HG03039 (cell line): ENCODE data around the gene FRMD3.

ENCODE experiments used
- ATAC-seq: cut with Tn5 transposase; IDR thresholded peaks from one replicate; pipeline ENCODE4 v1.9.1; 2021; ENCODE audit warnings: mild to moderate bottlenecking, moderate library complexity; ENCODE audit not compliant: unreplicated experiment

FRMD3 gene

DNA sequence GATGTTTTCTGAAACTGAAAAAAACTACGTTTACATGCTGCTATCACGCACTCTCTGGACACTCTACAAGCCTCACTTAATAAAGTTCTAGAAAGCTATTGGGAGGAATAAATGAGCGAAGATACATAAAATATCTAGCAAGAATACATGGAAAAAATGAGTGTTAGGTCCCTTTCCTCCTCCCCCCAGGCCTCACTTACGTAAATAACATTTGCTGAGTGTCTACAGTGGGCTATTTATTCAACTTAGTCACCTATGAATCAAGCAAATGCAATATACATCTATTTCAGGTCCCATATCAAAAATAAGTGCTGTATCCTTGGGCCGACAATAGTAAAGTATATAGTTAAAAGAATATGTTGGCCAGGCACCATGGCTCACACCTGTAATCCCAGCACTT is 62.5 kb downstream of the FRMD3 start:
- no peak for ATAC-seq

DNA sequence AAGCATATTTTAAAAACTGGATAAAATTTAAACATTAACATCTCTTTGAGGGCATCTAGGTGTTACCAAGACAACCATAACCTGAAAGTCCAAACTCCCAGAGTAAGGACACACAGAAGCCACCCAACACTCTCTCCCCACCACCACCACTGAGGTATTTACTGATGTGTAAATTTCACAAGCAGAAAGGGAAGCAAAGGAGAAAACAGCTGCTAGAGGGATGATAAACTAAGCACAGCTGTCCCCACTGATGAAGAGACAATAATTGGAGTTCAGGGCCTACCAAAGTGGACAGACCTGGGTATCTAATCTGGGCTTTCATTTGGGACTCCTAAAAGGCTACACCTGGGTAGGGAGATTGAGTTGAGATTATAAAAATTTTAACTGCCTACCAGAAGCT is 63.6 kb downstream of the FRMD3 start:
- no peak for ATAC-seq

DNA sequence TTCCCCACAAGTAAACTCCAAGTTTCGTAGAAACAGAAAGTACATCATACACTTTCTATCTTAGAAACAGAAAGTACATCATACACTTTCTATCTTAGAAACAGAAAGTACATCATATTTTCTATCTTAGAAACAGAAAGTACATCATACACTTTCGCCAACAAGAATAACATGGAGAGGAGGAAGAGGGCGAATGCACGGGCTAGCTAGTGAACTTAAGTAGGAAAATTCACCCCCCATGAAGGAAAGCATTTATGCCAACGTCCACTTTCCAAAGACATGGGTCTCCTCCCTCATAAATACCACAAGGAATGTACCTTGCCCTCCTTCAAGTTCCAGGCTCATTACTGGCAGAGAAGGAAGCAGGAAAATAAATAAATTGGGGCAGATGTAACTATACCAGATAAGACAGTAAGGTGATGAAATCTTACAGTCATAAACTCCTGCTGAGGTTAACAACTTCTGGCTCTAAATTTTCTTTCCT is 64.7 kb downstream of the FRMD3 start:
- peak; percentile 88 for ATAC-seq

DNA sequence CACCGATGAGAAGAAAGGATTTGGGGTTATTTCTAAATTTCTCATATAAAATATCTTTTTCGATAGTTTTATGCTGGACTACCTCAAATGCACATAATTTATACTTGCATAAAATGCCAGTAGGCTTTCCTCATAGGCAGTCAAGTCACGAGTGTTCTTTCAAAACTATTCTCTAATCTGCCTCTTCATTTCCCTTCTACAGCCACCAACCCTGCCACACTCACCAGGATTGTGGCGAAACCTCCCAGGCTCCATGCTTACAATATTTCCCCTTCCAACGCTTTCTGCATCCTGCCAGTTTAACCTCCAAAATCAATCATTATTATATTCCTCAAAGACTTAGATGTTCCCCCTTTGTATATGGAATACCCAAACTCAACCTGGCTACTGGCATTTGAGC is 65.4 kb downstream of the FRMD3 start:
- no peak for ATAC-seq

DNA sequence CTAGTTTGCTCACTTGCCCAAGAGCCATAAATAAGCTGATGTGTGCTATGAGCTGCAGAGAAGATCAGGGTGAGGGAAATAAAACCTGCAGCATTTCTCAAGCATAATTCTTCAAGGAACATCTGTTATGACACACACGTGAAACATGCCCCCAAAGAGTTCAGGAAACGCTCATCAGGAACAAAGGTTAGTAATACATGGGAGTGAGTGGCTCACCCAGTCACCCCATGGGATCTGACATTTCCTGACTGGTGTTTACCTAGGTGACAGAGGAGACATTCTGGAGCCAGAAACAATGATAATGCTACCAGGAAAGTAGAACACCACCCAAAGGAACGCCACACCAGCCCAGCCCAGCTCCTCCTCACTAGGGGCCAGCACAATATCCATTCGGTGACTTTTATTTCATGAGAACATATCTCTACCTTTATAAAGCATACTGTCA is 66.0 kb downstream of the FRMD3 start:
- no peak for ATAC-seq

DNA sequence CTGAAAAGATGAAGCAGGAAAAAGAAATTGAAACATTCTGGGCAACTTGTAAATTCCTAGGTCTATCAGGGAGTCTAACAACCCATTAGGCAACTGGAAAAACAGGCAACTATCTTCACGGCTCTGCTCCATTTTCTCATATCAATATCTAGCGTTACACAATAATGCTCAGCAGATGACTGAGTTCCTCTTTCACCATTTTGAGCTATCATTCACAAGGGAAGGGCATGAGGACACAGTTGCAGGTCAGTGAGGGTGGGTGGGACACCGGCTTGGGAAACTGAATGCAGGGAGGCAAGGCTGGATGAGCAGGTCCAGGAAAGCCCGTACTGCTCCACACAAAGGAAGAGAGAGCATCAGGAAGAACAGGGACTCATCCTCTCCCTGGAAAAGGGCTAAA is 67.0 kb downstream of the FRMD3 start:
- no peak for ATAC-seq

DNA sequence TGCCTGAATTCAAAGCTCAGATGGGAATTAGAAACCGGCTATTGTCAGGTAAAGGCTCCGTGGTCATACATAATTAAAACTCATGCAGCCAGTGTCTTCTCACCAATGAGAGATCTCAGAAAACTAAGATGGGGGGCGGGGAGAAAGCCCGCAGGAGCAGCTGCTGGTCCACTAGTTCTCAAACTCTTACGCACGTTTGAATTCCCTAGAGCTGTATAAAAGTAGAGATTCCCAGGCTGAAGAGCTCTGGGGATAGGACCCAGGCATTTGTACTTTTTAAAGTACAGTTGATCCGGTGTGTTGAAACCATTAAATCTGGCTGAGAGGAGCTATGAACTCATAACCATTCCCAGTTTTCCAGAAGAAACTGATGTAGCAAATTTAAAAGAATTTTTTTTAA is 68.5 kb downstream of the FRMD3 start:
- ATAC-seq, result no peak

DNA sequence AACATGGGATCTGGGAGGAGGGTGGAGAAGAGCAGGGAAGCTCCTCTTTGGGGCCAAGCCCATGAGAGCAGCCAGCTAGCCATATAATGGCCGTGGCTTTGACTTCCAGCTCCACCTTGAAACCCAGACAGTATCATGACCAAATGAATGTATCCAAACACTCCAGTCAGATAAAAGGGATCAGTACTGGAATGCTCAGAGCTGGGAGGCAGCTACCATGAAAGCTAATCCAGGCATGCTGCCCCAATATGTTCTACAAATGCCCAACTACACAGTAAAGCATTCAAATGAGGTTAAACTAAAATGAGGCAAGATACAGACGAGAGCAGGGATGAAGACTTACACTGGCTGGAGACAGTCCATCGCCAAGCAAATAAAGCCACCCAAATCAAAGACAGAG is 69.4 kb downstream of the FRMD3 start:
- no peak for ATAC-seq

DNA sequence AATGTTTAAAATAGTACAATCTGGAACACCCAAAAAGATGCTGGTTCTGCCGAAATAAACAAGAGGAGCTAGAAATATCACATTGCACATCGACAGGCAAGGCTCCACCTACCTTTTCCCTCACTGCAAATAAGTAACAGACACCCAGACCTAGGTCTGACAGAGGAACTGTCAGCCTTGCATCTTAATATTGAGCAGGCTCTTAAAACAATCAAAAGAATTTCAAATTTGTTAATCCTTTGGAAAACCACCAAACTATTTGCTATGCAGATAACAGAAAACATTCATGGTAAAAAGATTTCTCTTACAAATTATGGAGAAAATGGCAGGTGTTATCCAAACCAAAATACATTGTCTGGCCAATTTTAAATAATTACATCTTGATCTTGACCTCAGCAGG is 71.3 kb downstream of the FRMD3 start:
- ATAC-seq, result no peak

DNA sequence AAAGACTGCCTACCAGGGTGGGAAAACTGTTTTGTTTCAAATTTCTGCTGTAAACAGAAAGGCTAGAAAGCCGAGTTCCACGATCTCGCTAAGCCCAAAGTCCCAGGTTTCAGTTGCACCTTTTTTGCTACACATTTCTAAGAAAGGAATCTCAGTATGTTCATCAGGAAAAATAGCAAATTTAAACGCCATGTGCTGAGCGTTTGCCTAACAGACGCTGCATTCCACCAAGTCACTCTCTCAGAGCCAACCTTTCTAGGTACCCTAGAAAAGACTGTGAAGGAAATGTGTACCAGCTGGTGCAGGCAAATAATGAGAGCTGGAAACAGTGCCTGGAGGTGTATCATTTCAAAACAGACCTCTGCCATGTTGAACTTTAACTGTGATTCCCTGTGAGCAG is 71.8 kb downstream of the FRMD3 start:
- ATAC-seq, result no peak

DNA sequence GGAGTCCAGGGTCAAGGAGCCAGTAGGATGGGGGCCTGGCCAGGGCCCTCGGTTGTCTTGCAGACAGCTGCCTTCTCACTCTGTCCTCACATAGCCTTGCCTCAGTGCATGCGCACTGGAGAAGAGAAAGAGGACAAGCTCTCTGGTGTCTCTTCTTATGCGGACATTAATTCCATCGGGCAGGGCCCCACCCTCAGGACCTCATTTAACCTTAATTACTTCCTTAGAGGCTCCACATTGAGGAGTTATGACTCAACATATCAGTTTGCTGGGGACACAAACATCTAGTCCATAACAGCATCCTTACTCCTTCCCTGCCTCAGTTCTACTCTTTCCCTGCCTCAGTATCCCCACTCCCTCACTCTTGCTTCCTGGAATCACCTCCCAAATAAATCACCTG is 78.4 kb downstream of the FRMD3 start:
- no peak for ATAC-seq

DNA sequence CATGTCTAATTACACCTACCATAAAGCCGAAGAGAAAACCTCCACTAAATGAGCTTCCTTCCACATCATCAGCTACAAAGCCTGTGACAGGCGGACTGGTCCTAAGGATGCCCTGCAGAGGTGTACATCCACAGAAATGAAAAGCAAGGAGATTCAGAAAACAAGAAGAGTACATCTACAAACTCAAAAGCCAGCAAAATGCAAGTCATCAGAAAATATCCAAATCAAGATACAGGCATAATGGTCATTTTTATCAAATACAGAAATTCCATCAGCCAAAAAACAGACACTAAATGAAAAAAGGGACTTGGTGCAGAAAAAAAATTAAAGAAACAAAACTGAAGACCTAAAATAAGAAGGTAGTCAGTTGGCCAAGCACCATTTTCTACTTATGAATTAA is 79.7 kb downstream of the FRMD3 start:
- no peak for ATAC-seq

DNA sequence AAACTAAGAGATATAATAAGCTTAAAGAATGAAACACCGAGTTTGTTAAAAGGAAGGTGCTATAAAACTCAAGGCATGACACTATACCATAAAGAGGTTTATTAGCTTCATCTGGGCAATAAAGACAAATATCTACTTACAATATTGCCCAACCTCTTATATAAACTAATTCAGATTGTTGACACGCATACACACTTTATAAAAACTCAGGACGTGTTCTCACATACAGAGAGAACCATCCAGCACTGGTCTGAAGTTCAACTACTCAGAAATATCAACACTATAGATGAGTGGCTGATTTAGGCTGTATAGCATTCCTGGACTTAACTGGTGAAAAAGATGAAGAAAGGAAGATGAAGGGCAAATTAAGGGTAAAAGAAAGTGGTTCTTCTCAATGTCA is 81.2 kb downstream of the FRMD3 start:
- no peak for ATAC-seq

DNA sequence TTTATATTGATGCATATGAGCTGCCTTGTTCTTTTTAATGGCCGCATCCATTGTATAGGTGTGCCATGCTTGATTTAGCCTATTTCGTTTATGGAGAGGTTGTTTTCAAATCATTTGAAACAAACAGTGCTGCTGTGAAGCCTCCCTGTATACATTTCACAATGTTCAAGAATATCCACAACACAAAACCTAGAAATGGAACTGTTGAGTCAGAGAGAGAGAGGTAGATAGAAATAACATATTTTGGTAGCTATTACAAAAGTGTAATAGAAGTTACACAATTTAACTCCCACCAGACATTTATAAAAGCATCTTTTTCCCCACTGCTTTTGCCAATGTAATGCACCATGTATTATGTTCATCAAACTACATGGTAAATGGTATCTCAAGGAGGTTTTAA is 82.0 kb downstream of the FRMD3 start:
- no peak for ATAC-seq

DNA sequence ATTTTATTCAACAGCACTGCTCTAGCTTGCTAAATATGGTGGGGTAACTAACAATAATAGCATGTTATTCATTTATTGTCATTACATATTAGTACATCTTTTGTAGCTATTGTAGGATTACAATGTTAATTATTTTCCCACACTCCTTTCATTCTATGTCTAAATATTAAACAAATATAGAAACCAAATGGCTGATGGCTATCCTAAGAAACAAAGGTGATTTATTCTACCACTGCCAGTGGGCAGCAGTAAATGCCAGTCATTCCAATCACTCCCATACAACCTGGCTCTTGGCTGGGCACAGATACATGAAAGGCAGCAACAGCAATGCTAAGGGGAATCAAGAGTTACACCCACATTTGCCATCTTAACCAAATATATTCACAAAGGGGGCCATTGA is 84.1 kb downstream of the FRMD3 start:
- ATAC-seq, result no peak

DNA sequence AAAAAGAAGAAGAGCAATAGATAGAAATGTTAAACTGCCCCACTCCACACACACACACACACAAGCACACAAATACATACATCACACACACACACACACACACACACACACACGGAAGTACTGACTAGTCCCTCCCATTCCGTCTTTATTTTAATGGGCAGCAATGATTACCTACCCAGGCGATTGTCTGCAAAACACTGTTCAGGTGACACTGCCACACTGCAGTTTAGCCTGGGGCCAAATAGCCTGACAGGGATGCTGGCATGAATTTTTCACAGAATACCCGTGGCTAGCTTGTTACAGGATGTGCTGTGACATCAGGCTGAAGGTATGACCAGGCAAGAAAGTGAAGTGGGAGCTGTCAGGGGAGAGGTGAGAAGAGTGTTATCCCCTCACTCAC is 86.9 kb downstream of the FRMD3 start:
- no peak for ATAC-seq

DNA sequence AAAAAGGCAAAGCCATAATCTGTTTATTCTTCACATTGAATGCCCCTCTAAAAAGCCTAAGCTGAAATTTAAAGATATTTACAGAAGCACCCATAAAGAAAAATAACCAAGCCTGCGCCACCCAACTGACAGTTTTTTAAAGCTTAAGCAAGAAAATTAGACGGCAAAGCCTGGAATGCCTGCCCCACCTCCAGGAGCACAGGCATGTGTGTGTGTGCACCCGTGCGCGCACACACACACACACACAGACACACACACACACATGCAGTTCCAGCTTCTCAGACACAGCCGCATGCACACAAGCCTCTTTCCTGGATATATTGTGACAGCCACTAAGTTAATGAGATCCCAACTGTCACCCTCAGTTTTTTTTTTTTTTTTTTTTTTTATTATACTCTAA is 88.2 kb downstream of the FRMD3 start:
- no peak for ATAC-seq

DNA sequence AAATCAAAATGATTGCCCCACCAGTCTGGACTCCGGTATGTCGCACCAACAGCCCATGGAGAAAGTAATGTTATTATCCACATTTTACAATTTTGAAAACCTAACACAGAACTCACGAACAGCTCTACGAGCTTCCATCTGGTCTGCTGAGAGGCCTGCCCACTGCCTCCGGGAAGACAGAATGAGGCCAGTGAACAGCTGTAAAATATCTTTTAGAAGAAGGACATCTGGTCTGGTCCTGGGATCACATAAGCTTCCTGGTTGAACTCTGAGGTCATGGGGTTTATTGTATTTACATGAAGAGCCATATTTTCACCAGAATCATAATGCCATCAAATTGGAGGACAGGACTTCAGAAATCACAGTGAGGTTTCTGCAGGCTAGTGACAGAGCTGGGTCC is 89.0 kb downstream of the FRMD3 start:
- no peak for ATAC-seq

DNA sequence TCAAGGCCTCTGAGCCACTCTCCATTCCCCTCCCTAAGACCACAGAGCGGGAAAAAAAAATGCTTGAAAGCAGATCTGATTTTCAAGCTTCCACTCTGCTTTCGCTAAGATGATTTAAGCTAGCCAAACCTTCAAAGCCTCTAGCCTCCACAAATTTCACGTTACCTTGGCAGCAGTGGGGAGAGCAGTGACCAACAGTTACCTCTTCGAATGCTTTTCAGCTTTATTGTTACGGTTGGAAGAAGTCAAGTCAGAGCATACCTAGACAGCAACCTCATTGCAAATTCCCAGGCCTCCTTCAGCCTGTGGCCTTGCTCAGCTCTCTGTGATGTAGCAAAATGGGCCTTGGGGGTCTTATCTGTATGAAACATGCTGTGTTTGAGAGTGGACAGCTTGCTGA is 89.6 kb downstream of the FRMD3 start:
- no peak for ATAC-seq

DNA sequence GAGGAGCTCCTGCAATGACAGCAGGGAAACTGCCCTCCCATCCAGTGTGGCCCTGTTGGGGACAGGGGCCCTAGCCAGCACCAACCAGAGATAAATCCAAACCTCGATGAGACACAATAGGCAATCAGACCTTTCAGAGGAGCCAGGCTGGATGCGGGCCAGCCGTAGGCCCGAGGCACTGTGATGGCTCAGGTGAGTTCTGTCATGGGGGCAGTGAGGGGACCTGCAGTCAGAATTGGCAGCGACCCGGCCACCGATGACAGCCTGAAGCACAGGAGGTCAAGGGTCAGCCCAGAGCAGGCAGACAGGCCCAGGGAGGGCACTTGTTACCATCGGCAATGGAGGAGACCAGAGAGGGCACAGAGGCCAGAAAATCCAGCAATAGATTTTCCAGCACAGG is 90.8 kb downstream of the FRMD3 start:
- ATAC-seq, result no peak

DNA sequence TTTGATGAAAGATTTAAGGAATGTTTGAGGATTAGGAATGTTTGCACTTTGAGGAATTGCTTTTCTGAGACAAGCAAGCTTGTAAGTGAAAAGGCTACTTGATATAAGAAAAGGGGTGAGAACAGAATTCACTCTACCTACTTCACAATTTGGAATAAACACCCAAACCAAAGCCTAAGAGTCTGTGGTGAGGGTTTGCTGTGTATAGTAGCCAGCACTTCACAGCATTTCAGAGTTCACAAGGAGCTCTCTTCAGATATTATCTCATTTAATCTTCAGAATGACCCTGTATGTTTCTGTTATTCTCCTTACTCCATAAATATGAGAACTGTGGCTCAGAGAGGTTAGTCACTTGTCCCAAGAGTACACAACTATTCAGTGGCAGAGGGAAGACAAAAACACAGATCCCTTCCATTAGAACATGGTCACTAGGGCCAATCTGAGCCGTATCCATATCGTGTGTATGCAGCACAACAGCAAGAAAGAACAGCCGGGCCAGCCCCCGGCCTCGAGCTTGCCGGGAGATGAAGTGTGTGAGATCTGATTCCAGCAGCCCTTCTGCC is 92.4 kb downstream of the FRMD3 start:
- no peak for ATAC-seq

DNA sequence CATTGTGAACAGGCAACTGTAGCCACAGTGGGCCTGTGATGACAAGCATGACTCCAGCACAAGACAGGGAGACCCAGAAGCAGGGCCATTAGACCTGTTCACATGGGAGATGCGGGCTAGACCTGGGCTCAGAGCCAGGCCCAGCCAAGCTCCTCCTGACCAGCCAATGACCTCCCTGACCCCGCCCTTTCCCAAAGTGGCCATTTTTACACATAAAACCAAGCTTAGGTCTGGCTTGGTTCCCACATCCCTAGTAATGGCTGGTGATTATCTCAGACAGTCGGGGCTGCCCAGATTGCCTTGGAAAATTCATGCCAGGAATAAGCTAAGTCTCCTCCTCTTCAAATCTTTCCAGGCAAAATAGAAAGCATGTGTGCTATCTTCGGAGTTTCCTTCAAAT is 94.1 kb downstream of the FRMD3 start:
- no peak for ATAC-seq

DNA sequence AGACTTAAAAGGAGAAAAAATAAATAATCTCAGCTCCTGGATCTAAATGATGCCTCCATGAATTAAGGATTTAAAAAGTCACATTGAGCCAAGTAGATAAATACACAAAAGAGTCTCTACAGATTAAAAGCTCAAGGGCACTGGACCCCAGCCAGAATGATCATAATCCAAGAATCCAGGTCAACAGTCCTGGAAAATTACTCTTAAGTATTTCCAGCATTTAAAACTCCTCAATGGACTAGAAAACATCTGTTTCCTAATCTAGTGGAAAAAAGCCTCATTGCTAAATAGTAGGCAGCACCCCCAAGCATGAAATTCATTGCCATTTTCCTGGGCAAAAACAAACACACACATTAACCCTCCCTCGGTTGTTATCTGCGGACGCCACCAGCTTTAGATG is 96.8 kb downstream of the FRMD3 start:
- ATAC-seq, result no peak

DNA sequence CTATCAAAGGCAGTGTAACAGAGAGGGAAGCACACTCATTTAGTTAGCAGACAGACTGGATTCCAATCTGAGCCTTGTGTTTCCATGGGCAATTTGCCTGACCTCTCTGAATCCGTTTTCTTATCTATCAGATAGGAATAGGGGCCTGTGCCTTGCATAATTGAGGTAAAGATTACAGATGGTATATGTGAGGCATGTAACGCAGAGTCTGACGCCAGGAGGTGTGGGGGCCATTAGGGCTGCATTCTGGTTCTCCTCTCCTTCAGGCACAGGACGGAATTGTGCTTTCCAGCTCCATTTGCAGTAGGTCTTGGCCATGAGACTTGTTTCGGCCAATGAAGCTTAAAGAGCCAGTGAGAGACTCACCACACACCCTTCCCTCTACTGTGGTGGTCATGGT is 97.6 kb downstream of the FRMD3 start:
- ATAC-seq, result no peak
